GM23338 (cell line): ENCODE measurements around the gene SMAP2. TPM values are rescaled to one million over a fixed set of nuclear protein-coding genes. Genes with fewer than 3 reads are reported as not detected.

Experiments
- ATAC-seq: fragments of 200-7000 bp; cut with Tn5 transposase; 3 replicates; pipeline ENCODE4 v1.9.1; 2020
- DNase-seq: peaks from one replicate; pipeline ENCODE4 v3.0.0-alpha.2; 2015; ENCODE audit warnings: low spot score
- H2AFZ ChIP-seq: fragments of 200-600 bp; sonication (generic); 2 replicates; pipeline ENCODE4 v1.8.0; 2016; ENCODE audit warnings: antibody characterized with exemption, mild to moderate bottlenecking, moderate library complexity
- H3F3A ChIP-seq: fragments of 200-600 bp; sonication (generic); replicated peaks from 2 replicates; pipeline ENCODE4 v1.8.0; 2017; ENCODE audit warnings: antibody characterized with exemption, mixed run types, low read depth
- H3K27ac ChIP-seq: fragments of 200-600 bp; sonication (generic); 2 replicates; pipeline ENCODE4 v1.6.1; 2016; ENCODE audit warnings: low read depth
- H3K27me3 ChIP-seq: fragments of 200-600 bp; sonication (generic); 2 replicates; pipeline ENCODE4 v1.8.0; 2016; ENCODE audit warnings: mild to moderate bottlenecking, mixed run types, moderate library complexity; ENCODE audit not compliant: insufficient read depth
- H3K36me3 ChIP-seq: fragments of 200-600 bp; sonication (generic); 2 replicates; pipeline ENCODE4 v1.8.0; 2016; ENCODE audit warnings: mild to moderate bottlenecking; ENCODE audit not compliant: insufficient read depth
- H3K4me1 ChIP-seq: fragments of 200-600 bp; sonication (generic); 2 replicates; pipeline ENCODE4 v1.8.0; 2016; ENCODE audit warnings: mild to moderate bottlenecking, moderate library complexity; ENCODE audit not compliant: insufficient read depth
- H3K4me2 ChIP-seq: fragments of 200-600 bp; sonication (generic); 2 replicates; pipeline ENCODE4 v1.7.1; 2017; ENCODE audit warnings: mixed run types
- H3K4me3 ChIP-seq: fragments of 200-600 bp; sonication (generic); 2 replicates; pipeline ENCODE4 v1.6.1; 2016; ENCODE audit warnings: mixed run types
- H3K79me2 ChIP-seq: fragments of 200-600 bp; sonication (generic); replicated peaks from 2 replicates; pipeline ENCODE4 v1.8.0; 2017; ENCODE audit warnings: mild to moderate bottlenecking; ENCODE audit not compliant: insufficient read depth
- H3K9me2 ChIP-seq: fragments of 200-600 bp; sonication (generic); 2 replicates; pipeline ENCODE4 v1.8.0; 2017; ENCODE audit not compliant: insufficient read depth
- H4K20me1 ChIP-seq: fragments of 200-600 bp; sonication (generic); replicated peaks from 2 replicates; pipeline ENCODE4 v1.8.0; 2017; ENCODE audit warnings: mild to moderate bottlenecking; ENCODE audit not compliant: insufficient read depth
- H3K27ac Mint-ChIP-seq: 2 replicates; pipeline ENCODE4 v1.8.0; 2020; ENCODE audit warnings: inconsistent platforms, mild to moderate bottlenecking, moderate library complexity, mixed read lengths
- H3K27me3 Mint-ChIP-seq: 3 replicates; pipeline ENCODE4 v1.8.0; 2022; ENCODE audit warnings: low read depth, mild to moderate bottlenecking, moderate library complexity, mixed read lengths, inconsistent platforms; ENCODE audit not compliant: insufficient read depth, poor library complexity
- H3K36me3 Mint-ChIP-seq: 3 replicates; pipeline ENCODE4 v1.8.0; 2021; ENCODE audit warnings: low read depth, mild to moderate bottlenecking, inconsistent platforms, moderate library complexity, mixed read lengths
- H3K4me1 Mint-ChIP-seq: 3 replicates; pipeline ENCODE4 v1.8.0; 2020; ENCODE audit warnings: mild to moderate bottlenecking, inconsistent platforms, mixed read lengths
- H3K4me3 Mint-ChIP-seq: 3 replicates; pipeline ENCODE4 v1.8.0; 2021; ENCODE audit warnings: moderate library complexity, mild to moderate bottlenecking, inconsistent platforms, mixed read lengths
- H3K9me3 Mint-ChIP-seq: 3 replicates; pipeline ENCODE4 v1.8.0; 2020; ENCODE audit warnings: moderate library complexity, mild to moderate bottlenecking, inconsistent platforms, mixed read lengths
- CREB1 ChIP-seq: fragments of 250-450 bp; sonication (Bioruptor Pico); IDR thresholded peaks from 2 replicates; pipeline ENCODE4 v1.5.0; 2020; ENCODE audit warnings: low read depth, mild to moderate bottlenecking, moderate library complexity
- EZH2 ChIP-seq: fragments of 200-600 bp; sonication (generic); IDR thresholded peaks from one replicate; pipeline ENCODE4 v1.8.0; 2017; ENCODE audit warnings: antibody characterized with exemption, mild to moderate bottlenecking, low read depth; ENCODE audit not compliant: unreplicated experiment
- EZH2phosphoT487 ChIP-seq: fragments of 200-600 bp; sonication (generic); IDR thresholded peaks from one replicate; pipeline ENCODE4 v1.8.1; 2018; ENCODE audit warnings: antibody characterized with exemption; ENCODE audit not compliant: unreplicated experiment
- JUNB ChIP-seq: IDR thresholded peaks from one replicate; pipeline ENCODE4 v1.6.1; 2016; ENCODE audit warnings: antibody characterized with exemption; ENCODE audit not compliant: unreplicated experiment
- NANOG ChIP-seq: IDR thresholded peaks from 2 replicates; pipeline ENCODE4 v1.6.1; 2016; ENCODE audit warnings: antibody characterized with exemption, borderline replicate concordance
- POLR2AphosphoS5 ChIP-seq: IDR thresholded peaks from 2 replicates; pipeline ENCODE4 v1.6.1; 2016; ENCODE audit warnings: antibody characterized with exemption, low read depth
- STAT1 ChIP-seq: IDR thresholded peaks from one replicate; pipeline ENCODE4 v1.6.1; 2016; ENCODE audit warnings: antibody characterized with exemption; ENCODE audit not compliant: unreplicated experiment
- ZNF114 ChIP-seq: fragments of 250-450 bp; sonication (Bioruptor Pico); IDR thresholded peaks from 2 replicates; pipeline ENCODE4 v1.5.0; 2020; ENCODE audit warnings: mild to moderate bottlenecking, moderate library complexity
- ZNF331 ChIP-seq: fragments of 250-450 bp; sonication (Bioruptor Pico); IDR thresholded peaks from 2 replicates; pipeline ENCODE4 v1.5.0; 2020; ENCODE audit warnings: low read depth, mild to moderate bottlenecking, moderate library complexity
- polyA plus RNA-seq: library from polyadenylated mRNA; unstranded; fragments of >200 nt; fragmentation: Nextera tagmentation; extraction: Ambion mirVana; gene quantifications from 2 replicates; pipeline ENCODE4 v1.2.1, GENCODE V29; 2016
- total RNA-seq: library from RNA; depleted of rRNA; stranded (reverse); fragments of >200 nt; shearing (Covaris generic); gene quantifications from 2 replicates; pipeline ENCODE4 v1.2.3, GENCODE V29; 2014
- TF ChIP-seq, protein P1 (sequence below): IDR thresholded peaks from one replicate; pipeline ENCODE4 v1.6.1; 2018; ENCODE audit warnings: antibody characterized with exemption; ENCODE audit not compliant: unreplicated experiment
- TF ChIP-seq, protein P2 (sequence below): fragments of 250-450 bp; sonication (Bioruptor Pico); IDR thresholded peaks from 2 replicates; pipeline ENCODE4 v1.5.0; 2020; ENCODE audit warnings: mild to moderate bottlenecking, moderate library complexity
- TF ChIP-seq, protein P3 (sequence below): IDR thresholded peaks from 2 replicates; pipeline ENCODE4 v1.6.1; 2016; ENCODE audit warnings: antibody characterized with exemption
- TF ChIP-seq, protein P4 (sequence below), 2 experiments: fragments of 200-600 bp in 1 of 2; sonication (generic) in 1 of 2; conservative IDR thresholded peaks; 2 replicates each; pipeline versions ENCODE4 v1.5.1 to v1.6.1; 2016 to 2017; ENCODE audit warnings: antibody characterized with exemption in 2 of 2, low read depth in 2 of 2, mild to moderate bottlenecking in 2 of 2, moderate library complexity in 1 of 2

The SMAP2 gene
- total and polyA plus RNA-seq, 2 experiments from 2014 or later: 2.9 to 4.8 TPM

DNA sequence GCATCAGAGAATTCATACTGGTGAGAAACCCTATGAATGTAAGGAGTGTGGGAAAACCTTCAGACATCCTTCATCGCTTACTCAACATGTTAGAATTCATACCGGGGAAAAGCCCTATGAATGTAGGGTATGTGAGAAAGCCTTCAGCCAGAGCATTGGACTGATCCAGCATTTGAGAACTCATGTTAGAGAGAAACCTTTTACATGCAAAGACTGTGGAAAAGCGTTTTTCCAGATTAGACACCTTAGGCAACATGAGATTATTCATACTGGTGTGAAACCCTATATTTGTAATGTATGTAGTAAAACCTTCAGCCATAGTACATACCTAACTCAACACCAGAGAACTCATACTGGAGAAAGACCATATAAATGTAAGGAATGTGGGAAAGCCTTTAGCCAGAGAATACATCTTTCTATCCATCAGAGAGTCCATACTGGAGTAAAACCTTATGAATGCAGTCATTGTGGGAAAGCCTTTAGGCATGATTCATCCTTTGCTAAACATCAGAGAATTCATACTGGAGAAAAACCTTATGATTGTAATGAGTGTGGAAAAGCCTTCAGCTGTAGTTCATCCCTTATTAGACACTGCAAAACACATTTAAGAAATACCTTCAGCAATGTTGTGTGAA lies 89.5 kb downstream of the SMAP2 start:
- H3K27me3 ChIP-seq: no peaks in the 10 kb centered on the region
- no peaks in the 10 kb centered on the region for H4K20me1 ChIP-seq
- no peak for ATAC-seq
- H3F3A ChIP-seq: no peaks in the 10 kb centered on the region
- Mint-ChIP-seq H3K9me3 (peaks cover 97% of the 10 kb centered on the region), H3K27me3 (peaks cover 7% of the 10 kb centered on the region), H3K27ac (no peak overlapping the region), H3K36me3 (peaks cover 99% of the 10 kb centered on the region), H3K4me1 (no peaks in the 10 kb centered on the region), H3K4me3 (no peak overlapping the region)
- H3K27ac ChIP-seq: no peak overlapping the region
- DNase-seq: peak; percentile 30
- no peak overlapping the region for H2AFZ ChIP-seq
- H3K4me2 ChIP-seq: no peak overlapping the region
- no peak for TF ChIP-seq EZH2phosphoT487
- no peak for TF ChIP-seq ZNF331 (CRISPR knock-in tag)
- TF ChIP-seq, protein P1, sequence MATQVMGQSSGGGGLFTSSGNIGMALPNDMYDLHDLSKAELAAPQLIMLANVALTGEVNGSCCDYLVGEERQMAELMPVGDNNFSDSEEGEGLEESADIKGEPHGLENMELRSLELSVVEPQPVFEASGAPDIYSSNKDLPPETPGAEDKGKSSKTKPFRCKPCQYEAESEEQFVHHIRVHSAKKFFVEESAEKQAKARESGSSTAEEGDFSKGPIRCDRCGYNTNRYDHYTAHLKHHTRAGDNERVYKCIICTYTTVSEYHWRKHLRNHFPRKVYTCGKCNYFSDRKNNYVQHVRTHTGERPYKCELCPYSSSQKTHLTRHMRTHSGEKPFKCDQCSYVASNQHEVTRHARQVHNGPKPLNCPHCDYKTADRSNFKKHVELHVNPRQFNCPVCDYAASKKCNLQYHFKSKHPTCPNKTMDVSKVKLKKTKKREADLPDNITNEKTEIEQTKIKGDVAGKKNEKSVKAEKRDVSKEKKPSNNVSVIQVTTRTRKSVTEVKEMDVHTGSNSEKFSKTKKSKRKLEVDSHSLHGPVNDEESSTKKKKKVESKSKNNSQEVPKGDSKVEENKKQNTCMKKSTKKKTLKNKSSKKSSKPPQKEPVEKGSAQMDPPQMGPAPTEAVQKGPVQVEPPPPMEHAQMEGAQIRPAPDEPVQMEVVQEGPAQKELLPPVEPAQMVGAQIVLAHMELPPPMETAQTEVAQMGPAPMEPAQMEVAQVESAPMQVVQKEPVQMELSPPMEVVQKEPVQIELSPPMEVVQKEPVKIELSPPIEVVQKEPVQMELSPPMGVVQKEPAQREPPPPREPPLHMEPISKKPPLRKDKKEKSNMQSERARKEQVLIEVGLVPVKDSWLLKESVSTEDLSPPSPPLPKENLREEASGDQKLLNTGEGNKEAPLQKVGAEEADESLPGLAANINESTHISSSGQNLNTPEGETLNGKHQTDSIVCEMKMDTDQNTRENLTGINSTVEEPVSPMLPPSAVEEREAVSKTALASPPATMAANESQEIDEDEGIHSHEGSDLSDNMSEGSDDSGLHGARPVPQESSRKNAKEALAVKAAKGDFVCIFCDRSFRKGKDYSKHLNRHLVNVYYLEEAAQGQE: no peak
- TF ChIP-seq POLR2AphosphoS5: no peak
- TF ChIP-seq ZNF114 (CRISPR knock-in tag): no peak
- TF ChIP-seq, protein P2, sequence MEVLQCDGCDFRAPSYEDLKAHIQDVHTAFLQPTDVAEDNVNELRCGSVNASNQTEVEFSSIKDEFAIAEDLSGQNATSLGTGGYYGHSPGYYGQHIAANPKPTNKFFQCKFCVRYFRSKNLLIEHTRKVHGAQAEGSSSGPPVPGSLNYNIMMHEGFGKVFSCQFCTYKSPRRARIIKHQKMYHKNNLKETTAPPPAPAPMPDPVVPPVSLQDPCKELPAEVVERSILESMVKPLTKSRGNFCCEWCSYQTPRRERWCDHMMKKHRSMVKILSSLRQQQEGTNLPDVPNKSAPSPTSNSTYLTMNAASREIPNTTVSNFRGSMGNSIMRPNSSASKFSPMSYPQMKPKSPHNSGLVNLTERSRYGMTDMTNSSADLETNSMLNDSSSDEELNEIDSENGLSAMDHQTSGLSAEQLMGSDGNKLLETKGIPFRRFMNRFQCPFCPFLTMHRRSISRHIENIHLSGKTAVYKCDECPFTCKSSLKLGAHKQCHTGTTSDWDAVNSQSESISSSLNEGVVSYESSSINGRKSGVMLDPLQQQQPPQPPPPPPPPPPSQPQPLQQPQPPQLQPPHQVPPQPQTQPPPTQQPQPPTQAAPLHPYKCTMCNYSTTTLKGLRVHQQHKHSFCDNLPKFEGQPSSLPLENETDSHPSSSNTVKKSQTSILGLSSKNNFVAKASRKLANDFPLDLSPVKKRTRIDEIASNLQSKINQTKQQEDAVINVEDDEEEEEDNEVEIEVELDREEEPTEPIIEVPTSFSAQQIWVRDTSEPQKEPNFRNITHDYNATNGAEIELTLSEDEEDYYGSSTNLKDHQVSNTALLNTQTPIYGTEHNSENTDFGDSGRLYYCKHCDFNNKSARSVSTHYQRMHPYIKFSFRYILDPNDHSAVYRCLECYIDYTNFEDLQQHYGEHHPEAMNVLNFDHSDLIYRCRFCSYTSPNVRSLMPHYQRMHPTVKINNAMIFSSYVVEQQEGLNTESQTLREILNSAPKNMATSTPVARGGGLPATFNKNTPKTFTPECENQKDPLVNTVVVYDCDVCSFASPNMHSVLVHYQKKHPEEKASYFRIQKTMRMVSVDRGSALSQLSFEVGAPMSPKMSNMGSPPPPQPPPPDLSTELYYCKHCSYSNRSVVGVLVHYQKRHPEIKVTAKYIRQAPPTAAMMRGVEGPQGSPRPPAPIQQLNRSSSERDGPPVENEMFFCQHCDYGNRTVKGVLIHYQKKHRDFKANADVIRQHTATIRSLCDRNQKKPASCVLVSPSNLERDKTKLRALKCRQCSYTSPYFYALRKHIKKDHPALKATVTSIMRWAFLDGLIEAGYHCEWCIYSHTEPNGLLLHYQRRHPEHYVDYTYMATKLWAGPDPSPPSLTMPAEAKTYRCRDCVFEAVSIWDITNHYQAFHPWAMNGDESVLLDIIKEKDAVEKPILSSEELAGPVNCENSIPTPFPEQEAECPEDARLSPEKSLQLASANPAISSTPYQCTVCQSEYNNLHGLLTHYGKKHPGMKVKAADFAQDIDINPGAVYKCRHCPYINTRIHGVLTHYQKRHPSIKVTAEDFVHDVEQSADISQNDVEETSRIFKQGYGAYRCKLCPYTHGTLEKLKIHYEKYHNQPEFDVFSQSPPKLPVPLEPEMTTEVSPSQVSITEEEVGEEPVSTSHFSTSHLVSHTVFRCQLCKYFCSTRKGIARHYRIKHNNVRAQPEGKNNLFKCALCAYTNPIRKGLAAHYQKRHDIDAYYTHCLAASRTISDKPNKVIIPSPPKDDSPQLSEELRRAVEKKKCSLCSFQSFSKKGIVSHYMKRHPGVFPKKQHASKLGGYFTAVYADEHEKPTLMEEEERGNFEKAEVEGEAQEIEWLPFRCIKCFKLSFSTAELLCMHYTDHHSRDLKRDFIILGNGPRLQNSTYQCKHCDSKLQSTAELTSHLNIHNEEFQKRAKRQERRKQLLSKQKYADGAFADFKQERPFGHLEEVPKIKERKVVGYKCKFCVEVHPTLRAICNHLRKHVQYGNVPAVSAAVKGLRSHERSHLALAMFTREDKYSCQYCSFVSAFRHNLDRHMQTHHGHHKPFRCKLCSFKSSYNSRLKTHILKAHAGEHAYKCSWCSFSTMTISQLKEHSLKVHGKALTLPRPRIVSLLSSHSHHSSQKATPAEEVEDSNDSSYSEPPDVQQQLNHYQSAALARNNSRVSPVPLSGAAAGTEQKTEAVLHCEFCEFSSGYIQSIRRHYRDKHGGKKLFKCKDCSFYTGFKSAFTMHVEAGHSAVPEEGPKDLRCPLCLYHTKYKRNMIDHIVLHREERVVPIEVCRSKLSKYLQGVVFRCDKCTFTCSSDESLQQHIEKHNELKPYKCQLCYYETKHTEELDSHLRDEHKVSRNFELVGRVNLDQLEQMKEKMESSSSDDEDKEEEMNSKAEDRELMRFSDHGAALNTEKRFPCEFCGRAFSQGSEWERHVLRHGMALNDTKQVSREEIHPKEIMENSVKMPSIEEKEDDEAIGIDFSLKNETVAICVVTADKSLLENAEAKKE (CRISPR knock-in tag): no peak
- TF ChIP-seq STAT1: no peak
- TF ChIP-seq CREB1 (CRISPR knock-in tag): no peak
- TF ChIP-seq, protein P3, sequence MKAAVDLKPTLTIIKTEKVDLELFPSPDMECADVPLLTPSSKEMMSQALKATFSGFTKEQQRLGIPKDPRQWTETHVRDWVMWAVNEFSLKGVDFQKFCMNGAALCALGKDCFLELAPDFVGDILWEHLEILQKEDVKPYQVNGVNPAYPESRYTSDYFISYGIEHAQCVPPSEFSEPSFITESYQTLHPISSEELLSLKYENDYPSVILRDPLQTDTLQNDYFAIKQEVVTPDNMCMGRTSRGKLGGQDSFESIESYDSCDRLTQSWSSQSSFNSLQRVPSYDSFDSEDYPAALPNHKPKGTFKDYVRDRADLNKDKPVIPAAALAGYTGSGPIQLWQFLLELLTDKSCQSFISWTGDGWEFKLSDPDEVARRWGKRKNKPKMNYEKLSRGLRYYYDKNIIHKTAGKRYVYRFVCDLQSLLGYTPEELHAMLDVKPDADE: no peak
- no peak for TF ChIP-seq EZH2
- TF ChIP-seq, protein P4, sequence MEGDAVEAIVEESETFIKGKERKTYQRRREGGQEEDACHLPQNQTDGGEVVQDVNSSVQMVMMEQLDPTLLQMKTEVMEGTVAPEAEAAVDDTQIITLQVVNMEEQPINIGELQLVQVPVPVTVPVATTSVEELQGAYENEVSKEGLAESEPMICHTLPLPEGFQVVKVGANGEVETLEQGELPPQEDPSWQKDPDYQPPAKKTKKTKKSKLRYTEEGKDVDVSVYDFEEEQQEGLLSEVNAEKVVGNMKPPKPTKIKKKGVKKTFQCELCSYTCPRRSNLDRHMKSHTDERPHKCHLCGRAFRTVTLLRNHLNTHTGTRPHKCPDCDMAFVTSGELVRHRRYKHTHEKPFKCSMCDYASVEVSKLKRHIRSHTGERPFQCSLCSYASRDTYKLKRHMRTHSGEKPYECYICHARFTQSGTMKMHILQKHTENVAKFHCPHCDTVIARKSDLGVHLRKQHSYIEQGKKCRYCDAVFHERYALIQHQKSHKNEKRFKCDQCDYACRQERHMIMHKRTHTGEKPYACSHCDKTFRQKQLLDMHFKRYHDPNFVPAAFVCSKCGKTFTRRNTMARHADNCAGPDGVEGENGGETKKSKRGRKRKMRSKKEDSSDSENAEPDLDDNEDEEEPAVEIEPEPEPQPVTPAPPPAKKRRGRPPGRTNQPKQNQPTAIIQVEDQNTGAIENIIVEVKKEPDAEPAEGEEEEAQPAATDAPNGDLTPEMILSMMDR (conservative IDR thresholded peaks at IDR 0.05; ENCODE audit: low read depth in 2 of 2): no peak
- no peak for TF ChIP-seq JUNB
- TF ChIP-seq NANOG: no peak
- H3K9me2 ChIP-seq: no peaks in the 10 kb centered on the region; the same call in 1 of the 2 replicates
- H3K4me3 ChIP-seq: no peak overlapping the region
- peaks cover 80% of the 10 kb centered on the region for H3K36me3 ChIP-seq
- no peaks in the 10 kb centered on the region for H3K4me1 ChIP-seq
- no peaks in the 10 kb centered on the region for H3K79me2 ChIP-seq
